Measurements from ENCODE around the gene BRINP2. TPM values are rescaled to one million over a fixed set of nuclear protein-coding genes. Genes with fewer than 3 reads are reported as not detected.

BRINP2 gene, protein sequence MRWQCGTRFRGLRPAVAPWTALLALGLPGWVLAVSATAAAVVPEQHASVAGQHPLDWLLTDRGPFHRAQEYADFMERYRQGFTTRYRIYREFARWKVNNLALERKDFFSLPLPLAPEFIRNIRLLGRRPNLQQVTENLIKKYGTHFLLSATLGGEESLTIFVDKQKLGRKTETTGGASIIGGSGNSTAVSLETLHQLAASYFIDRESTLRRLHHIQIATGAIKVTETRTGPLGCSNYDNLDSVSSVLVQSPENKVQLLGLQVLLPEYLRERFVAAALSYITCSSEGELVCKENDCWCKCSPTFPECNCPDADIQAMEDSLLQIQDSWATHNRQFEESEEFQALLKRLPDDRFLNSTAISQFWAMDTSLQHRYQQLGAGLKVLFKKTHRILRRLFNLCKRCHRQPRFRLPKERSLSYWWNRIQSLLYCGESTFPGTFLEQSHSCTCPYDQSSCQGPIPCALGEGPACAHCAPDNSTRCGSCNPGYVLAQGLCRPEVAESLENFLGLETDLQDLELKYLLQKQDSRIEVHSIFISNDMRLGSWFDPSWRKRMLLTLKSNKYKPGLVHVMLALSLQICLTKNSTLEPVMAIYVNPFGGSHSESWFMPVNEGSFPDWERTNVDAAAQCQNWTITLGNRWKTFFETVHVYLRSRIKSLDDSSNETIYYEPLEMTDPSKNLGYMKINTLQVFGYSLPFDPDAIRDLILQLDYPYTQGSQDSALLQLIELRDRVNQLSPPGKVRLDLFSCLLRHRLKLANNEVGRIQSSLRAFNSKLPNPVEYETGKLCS
- 1 to 10 TPM in 1 of 4 donors, under 1 TPM in 3; 0.42 to 1.7 (median 0.70) TPM for total RNA-seq

GRCh38 chr1:177170756-177171535 lies at the start of gene BRINP2:
TSS of gene BRINP2 (plus strand) at chr1:177170958. CDS start at chr1:177229877, 58,919 bp downstream.
- Histone ChIP-seq H3K9me3 (no peaks in the 10 kb centered on the region), H3K27me3 (peaks cover 0 to 69% (median 12%) of the 10 kb centered on the region in 4 donors), H3K4me1 (peaks cover 10 to 18% (median 15%) of the 10 kb centered on the region in 4 donors), H3K4me3 (peak within 1 kb of the TSS; percentile 47 to 61 (median 51)), H3K27ac (replicated peaks in 1 of 4) (no peak within 1 kb of the TSS), H3K36me3 (no peaks in the 10 kb centered on the region)
- 2% methylated on average over 20 of the region's 49 CpGs for WGBS
- TF ChIP-seq, protein P1, sequence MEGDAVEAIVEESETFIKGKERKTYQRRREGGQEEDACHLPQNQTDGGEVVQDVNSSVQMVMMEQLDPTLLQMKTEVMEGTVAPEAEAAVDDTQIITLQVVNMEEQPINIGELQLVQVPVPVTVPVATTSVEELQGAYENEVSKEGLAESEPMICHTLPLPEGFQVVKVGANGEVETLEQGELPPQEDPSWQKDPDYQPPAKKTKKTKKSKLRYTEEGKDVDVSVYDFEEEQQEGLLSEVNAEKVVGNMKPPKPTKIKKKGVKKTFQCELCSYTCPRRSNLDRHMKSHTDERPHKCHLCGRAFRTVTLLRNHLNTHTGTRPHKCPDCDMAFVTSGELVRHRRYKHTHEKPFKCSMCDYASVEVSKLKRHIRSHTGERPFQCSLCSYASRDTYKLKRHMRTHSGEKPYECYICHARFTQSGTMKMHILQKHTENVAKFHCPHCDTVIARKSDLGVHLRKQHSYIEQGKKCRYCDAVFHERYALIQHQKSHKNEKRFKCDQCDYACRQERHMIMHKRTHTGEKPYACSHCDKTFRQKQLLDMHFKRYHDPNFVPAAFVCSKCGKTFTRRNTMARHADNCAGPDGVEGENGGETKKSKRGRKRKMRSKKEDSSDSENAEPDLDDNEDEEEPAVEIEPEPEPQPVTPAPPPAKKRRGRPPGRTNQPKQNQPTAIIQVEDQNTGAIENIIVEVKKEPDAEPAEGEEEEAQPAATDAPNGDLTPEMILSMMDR (IDR thresholded peaks at IDR 0.05): no peak
- intact Hi-C loops (cut with DNase I): no loop called here
- no peak for DNase-seq (ENCODE audit: extremely low spot score)

DNA sequence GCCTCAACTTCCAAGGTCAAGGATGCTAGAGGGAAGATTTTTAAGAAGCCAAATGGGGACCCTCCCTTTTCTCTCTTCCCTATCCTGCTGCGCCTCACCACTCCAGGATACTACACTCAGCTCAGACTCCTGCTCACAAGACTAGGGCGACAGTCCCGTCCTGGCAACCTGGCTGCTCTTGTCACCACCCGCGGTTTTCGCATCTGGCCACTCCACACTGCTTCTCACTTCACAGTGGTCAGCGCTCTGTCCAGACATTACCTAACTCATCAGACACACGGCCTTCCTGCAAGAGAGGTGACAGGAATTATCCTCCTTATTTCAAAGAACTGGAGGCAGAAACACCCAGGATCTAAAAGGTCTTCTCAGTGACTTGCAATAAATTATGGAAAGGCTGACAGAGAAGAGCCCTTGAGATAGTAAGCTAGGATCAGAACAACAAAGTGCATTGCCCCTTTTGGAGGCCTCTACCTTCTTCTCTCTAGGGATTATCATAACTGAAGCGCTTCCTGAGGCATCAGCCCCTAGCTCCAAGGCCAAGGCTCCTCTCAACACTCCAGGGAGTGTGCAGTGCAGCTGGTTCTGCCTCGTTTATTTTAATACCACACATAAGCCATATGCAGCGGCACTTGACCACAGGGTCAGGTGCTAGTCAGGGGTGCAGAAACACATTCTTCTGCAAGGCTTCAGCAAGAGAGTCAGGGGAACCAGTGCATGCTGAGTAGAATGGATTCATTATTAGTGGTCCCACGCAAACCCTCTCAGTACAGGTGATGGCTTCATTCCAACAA lies 48.1 kb upstream of the BRINP2 start:
- TF ChIP-seq, protein P1 (IDR thresholded peaks at IDR 0.05): no peak
- TF ChIP-seq POLR2AphosphoS5 (IDR thresholded peaks at IDR 0.05) (no peak), POLR2A (IDR thresholded peaks at IDR 0.05; ENCODE audit: low read depth) (no peak), EP300 (IDR thresholded peaks at IDR 0.05) (no peak)
- H3K9me3 ChIP-seq: no peaks in the 10 kb centered on the region
- no peaks in the 10 kb centered on the region for H3K4me1 ChIP-seq
- intact Hi-C loops (cut with DNase I): no loop called here
- WGBS: 92% methylated on average over 12 of the region's 12 CpGs
- H3K4me3 ChIP-seq: no peak overlapping the region
- no peaks in the 10 kb centered on the region for H3K27me3 ChIP-seq
- DNase-seq (ENCODE audit: extremely low spot score): peak; percentile 82
- H3K36me3 ChIP-seq: no peaks in the 10 kb centered on the region
- no peak overlapping the region for H3K27ac ChIP-seq (replicated peaks in 1 of 4)

DNA sequence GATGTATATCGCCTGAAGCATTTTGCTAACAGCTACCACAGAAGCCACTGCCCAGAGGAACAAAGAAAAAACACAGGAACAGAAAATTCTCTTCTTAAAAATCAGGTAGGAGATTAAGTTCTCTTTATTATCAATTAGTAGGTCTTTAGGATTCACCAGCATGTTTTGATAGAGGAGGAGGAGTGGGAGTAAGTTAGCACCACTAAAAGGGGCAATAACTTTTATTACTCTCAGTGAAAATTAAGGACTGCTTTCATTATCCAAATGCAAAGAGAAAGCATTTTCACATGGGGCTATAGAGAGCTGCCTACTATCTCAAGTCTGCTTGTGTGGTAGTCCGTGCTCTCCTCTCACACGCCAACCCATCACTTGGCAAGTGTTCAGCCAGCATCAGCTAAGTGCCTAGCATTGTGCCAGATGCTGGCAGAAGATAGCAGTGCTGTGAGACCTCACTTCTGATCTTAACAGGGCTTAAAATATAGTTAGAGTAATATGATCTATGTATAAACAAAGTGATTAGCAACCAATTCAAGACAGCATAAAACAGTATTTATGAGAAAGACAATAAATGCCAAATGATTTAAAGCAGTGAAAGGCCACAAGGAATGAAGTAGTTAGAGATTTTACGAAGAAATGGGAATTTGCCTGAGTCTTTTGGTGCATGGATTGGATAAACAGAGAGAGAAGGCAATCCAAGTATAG lies 46.0 kb upstream of the BRINP2 start:
- H3K27me3 ChIP-seq: no peaks in the 10 kb centered on the region
- no peak overlapping the region for H3K4me3 ChIP-seq
- H3K36me3 ChIP-seq: no peaks in the 10 kb centered on the region
- 85% methylated on average over 4 of the region's 4 CpGs for WGBS
- DNase-seq (ENCODE audit: extremely low spot score): peak; percentile 50
- no peaks in the 10 kb centered on the region for H3K9me3 ChIP-seq
- intact Hi-C loops (cut with DNase I): no loop called here
- H3K4me1 ChIP-seq: no peaks in the 10 kb centered on the region
- TF ChIP-seq, protein P1 (IDR thresholded peaks at IDR 0.05): no peak
- no peak for TF ChIP-seq EP300 (IDR thresholded peaks at IDR 0.05)
- no peak for TF ChIP-seq POLR2AphosphoS5 (IDR thresholded peaks at IDR 0.05)
- TF ChIP-seq POLR2A (IDR thresholded peaks at IDR 0.05; ENCODE audit: low read depth): no peak
- no peak overlapping the region for H3K27ac ChIP-seq (replicated peaks in 1 of 4)

GRCh38 chr1:177126267-177126666 lies 44.5 kb upstream of the BRINP2 start:
- intact Hi-C loops (cut with DNase I): no loop called here
- Histone ChIP-seq H3K27ac (replicated peaks in 1 of 4) (no peak overlapping the region), H3K27me3 (no peaks in the 10 kb centered on the region), H3K36me3 (no peaks in the 10 kb centered on the region), H3K4me1 (peaks cover 0 to 4% (median 0%) of the 10 kb centered on the region in 4 donors), H3K4me3 (no peak overlapping the region), H3K9me3 (no peaks in the 10 kb centered on the region)
- WGBS: 68% methylated on average over 3 of the region's 3 CpGs
- TF ChIP-seq EP300 (IDR thresholded peaks at IDR 0.05) (no peak), POLR2A (IDR thresholded peaks at IDR 0.05; ENCODE audit: low read depth) (no peak), POLR2AphosphoS5 (IDR thresholded peaks at IDR 0.05) (no peak)
- TF ChIP-seq, protein P1 (IDR thresholded peaks at IDR 0.05): no peak
- no peak for DNase-seq (ENCODE audit: extremely low spot score)
